HL-60 (cell line): ENCODE results near the gene KIAA1755.

Experiments used
- DNase-seq, 2 experiments: peaks; one replicate each; pipeline ENCODE4 v3.0.0-alpha.2; 2010 to 2020; ENCODE audit warnings: low read depth in 1 of 2, low spot score in 1 of 2
- H3K27ac ChIP-seq: fragments of 250-450 bp; sonication (Bioruptor Pico); replicated peaks from 2 replicates; pipeline ENCODE4 v1.5.1; 2020; ENCODE audit warnings: mild to moderate bottlenecking, moderate library complexity
- H3K27me3 ChIP-seq: fragments of 250-450 bp; sonication (Bioruptor Pico); 2 replicates; pipeline ENCODE4 v1.5.1; 2021; ENCODE audit warnings: mild to moderate bottlenecking, moderate library complexity; ENCODE audit not compliant: insufficient read depth, poor library complexity, severe bottlenecking
- H3K4me3 ChIP-seq: replicated peaks from 2 replicates; pipeline ENCODE4 v1.5.1; 2011; ENCODE audit warnings: mild to moderate bottlenecking, control low read depth, low read length; ENCODE audit not compliant: insufficient read depth
- CTCF ChIP-seq: IDR thresholded peaks from one replicate; pipeline ENCODE4 v1.5.1; 2011; ENCODE audit warnings: low read length, control low read depth, inconsistent platforms; ENCODE audit not compliant: insufficient read depth
- GABPA ChIP-seq: IDR thresholded peaks from 2 replicates; pipeline ENCODE4 v1.6.1; 2012; ENCODE audit warnings: low read depth
- POLR2AphosphoS5 ChIP-seq: IDR thresholded peaks from 2 replicates; pipeline ENCODE4 v1.6.1; 2012; ENCODE audit warnings: low read depth
- REST ChIP-seq: IDR thresholded peaks from 2 replicates; pipeline ENCODE4 v1.6.1; 2012; ENCODE audit warnings: low read depth; ENCODE audit not compliant: insufficient replicate concordance
- SPI1 ChIP-seq: IDR thresholded peaks from 2 replicates; pipeline ENCODE4 v1.6.1; 2012; ENCODE audit warnings: low read depth, mild to moderate bottlenecking, borderline replicate concordance

Gene KIAA1755

GRCh38 chr20:38207621-38208020, 52.9 kb downstream of the KIAA1755 start:
- Histone ChIP-seq H3K27ac (no peak overlapping the region), H3K27me3 (no peaks in the 10 kb centered on the region), H3K4me3 (no peak overlapping the region)
- TF ChIP-seq GABPA = no peak
- no peak for TF ChIP-seq REST
- no peak for TF ChIP-seq POLR2AphosphoS5
- no peak for TF ChIP-seq CTCF
- TF ChIP-seq SPI1 = no peak
- DNase-seq = no peak

- H3K27me3 ChIP-seq = no peaks in the 10 kb centered on the region
- no peak overlapping the region for H3K4me3 ChIP-seq
- TF ChIP-seq SPI1 = no peak
- TF ChIP-seq REST = no peak
- no peak for TF ChIP-seq CTCF
- no peak for TF ChIP-seq GABPA
- no peak for TF ChIP-seq POLR2AphosphoS5
- no peak overlapping the region for H3K27ac ChIP-seq
- no peak for DNase-seq
Observed at GRCh38 chr20:38205001-38205400, 55.5 kb downstream of the KIAA1755 start.

DNA sequence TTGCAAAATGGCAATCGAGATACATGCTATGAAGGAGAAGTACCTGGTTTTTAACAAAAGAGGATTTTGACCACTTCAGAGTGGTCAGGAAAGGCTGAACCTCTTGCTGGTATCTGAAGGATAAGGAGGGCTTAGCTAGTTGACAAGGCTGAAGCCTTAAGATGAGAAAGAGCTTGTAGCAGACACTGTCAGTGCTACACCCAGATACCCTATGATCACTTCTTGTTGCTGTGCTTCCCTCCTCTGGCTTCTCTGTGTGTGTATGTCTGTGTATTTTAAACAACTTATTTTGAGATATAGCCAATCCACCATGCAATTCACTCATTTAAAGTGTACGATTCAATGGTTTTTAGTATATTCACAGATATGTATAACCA, 56.6 kb downstream of the KIAA1755 start:
- Histone ChIP-seq H3K27me3 (no peaks in the 10 kb centered on the region), H3K4me3 (no peak overlapping the region), H3K27ac (no peak overlapping the region)
- TF ChIP-seq REST = no peak
- no peak for TF ChIP-seq GABPA
- no peak for TF ChIP-seq POLR2AphosphoS5
- no peak for TF ChIP-seq SPI1
- no peak for TF ChIP-seq CTCF
- DNase-seq = no peak
